Umbilical cord (tissue), 2 donors: ENCODE data around the gene PALMD. TPM values are rescaled to one million over a fixed set of nuclear protein-coding genes. Genes with fewer than 3 reads are reported as not detected.
A peak's percentile ranks its signal among the peaks of the same experiment; 100 is the strongest.

Source experiments
- DNase-seq: peaks from one replicate; pipeline ENCODE4 v3.0.0-alpha.2; 2015; ENCODE audit warnings: low spot score
- total RNA-seq: library from RNA; depleted of rRNA; stranded (reverse); fragments of >200 nt; gene quantifications from one replicate; pipeline ENCODE4 v1.2.3, GENCODE V29; 2014; ENCODE audit warnings: low replicate concordance; ENCODE audit not compliant: insufficient read depth

The PALMD gene, protein sequence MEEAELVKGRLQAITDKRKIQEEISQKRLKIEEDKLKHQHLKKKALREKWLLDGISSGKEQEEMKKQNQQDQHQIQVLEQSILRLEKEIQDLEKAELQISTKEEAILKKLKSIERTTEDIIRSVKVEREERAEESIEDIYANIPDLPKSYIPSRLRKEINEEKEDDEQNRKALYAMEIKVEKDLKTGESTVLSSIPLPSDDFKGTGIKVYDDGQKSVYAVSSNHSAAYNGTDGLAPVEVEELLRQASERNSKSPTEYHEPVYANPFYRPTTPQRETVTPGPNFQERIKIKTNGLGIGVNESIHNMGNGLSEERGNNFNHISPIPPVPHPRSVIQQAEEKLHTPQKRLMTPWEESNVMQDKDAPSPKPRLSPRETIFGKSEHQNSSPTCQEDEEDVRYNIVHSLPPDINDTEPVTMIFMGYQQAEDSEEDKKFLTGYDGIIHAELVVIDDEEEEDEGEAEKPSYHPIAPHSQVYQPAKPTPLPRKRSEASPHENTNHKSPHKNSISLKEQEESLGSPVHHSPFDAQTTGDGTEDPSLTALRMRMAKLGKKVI
- total RNA-seq = 33.0 TPM

DNA sequence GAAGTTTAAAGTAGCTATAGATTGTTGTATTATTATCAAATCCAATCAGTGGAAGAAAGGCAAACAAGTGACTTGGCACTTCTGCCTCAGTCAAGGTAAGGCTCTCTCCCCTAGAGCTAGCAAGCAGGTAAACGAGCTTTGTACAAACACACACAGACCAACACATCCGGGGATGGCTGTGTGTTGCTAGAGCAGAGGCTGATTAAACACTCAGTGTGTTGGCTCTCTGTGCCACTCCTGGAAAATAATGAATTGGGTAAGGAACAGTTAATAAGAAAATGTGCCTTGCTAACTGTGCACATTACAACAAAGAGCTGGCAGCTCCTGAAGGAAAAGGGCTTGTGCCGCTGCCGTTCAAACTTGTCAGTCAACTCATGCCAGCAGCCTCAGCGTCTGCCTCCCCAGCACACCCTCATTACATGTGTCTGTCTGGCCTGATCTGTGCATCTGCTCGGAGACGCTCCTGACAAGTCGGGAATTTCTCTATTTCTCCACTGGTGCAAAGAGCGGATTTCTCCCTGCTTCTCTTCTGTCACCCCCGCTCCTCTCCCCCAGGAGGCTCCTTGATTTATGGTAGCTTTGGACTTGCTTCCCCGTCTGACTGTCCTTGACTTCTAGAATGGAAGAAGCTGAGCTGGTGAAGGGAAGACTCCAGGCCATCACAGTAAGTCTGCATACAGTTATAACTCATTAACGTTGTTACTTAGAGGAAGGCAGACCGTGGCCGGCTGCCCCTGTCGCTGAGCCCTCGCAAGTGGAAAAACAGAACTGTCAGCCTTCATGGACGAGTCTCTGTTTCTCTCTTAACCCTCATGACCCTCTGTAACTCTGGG, at the start of gene PALMD:
TSS of gene PALMD (plus strand) at position 415 of the 833 bp plus-strand sequence. CDS start at position 620, 205 bp downstream.
- DNase-seq = peak; percentile 68

DNA sequence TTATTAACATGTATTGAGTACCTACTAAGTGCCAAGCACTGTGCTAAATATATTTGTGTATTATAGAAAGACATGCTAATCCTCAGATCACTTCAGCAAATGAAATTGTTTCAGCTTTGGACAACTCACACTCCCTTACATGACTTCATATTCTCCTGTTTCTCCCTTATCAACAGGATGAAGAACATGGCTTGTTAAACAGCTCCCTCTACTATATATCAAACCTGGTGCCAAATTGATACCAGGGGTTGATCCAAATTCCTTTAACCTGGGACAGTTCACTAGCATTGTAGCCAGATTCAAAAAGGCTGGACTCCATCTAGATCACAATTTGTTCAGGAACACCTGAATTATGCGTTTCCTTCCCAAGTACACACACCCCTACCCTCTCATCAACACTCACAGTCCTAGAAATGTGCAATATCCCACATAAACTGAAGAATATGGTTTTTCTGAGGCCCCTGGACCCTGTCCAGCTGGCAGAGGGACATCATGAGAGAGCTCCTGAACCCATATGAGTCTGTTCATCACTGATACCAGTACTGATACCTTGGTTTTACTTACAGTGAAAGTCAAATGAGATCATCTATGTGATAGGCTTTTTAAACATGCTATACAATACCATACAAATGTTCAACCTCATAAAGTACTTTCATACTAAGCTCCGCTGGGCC, 47.0 kb upstream of the PALMD start:
- DNase-seq = no peak

DNA sequence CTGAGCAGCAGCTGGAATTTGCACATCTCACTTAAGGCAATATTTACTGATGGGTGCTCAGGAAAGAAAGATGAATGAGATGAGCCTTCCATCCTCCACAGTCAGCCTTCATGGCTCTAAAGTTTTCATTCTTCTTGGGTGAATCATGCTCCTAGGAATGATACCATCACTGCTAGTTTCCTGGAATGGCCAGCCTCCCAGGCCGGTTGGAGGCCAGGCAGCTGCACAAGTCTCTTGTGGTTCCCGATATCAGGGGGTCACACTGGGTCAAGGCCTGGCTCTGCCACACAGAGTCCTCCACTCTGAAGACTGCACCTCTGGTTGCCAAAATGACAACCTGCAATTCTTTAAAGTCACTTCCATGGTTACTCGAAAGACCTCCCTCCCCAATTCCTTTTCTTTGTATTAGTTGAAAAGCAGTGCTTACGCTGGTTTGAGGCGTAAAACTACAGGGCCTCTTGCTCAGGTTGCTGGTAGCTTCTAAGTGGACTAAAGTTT, 46.2 kb upstream of the PALMD start:
- DNase-seq = no peak

DNA sequence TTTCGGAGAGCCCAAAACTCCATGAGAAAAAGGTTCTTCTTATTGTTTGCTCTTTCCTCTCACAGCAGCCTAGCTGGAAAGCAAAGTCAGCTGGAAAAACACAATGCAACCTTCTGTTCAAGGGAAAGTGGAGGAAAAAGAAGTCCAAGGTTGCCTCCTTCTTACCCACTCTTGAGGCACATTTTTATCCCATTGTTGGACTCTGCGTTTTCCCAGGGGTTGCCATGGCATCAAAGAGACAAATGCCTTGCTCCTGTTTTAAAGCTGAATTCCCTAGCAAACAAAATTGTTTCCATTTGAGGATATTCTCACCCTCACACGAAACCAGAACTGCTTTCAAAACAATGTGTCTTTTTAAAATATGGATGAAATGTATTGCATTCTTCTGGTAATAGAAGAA, 45.1 kb upstream of the PALMD start:
- DNase-seq = no peak

DNA sequence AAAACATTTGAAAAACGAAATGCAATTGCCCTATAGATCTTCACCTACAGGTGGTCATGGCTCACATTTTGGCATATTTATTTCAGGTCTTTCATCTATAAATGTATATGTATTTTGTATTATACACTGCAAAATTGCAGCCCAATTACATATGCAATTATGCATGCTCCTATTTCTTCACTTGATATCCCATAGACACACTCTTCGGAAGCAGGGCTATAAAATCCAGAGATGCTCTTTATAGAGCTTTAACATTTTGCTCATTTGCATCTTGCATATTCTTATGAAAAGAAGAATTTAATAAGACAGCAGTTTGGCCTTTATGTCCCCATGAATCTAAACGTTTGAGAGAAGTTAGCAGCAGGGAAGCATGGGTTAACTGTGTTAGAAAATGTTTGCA, 44.7 kb upstream of the PALMD start:
- DNase-seq = no peak

DNA sequence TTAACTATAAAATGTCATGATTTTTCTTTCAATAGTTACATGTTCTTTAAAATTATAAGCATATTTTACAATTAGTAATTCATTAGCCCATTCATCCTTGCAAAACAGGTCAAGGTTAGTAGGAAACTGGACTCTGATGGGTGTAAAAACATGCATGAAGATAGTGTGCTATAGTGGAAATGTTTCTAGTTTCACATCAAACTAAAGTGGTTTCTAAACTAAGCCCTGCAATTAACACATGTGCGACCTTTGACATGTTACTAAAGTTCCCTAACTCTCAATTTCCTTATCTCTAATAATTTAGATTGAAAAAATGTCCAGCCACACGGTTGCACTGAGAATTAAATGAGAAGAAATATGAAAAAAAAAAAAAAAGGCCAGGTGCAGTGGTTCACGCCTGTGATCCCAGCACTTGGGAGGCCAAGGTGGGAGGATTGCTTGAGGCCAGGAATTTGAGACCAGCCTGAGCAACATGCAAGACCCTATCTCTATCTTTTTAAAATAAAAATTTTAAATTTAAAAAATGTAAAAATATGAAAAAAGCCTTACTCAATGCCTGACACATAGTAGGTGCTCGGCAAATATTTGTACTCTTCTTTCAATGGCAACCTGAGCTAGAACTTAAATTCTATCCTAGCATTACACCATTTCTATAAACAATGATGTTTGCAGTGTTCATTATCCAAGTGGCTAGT, 44.1 kb upstream of the PALMD start:
- no peak for DNase-seq

DNA sequence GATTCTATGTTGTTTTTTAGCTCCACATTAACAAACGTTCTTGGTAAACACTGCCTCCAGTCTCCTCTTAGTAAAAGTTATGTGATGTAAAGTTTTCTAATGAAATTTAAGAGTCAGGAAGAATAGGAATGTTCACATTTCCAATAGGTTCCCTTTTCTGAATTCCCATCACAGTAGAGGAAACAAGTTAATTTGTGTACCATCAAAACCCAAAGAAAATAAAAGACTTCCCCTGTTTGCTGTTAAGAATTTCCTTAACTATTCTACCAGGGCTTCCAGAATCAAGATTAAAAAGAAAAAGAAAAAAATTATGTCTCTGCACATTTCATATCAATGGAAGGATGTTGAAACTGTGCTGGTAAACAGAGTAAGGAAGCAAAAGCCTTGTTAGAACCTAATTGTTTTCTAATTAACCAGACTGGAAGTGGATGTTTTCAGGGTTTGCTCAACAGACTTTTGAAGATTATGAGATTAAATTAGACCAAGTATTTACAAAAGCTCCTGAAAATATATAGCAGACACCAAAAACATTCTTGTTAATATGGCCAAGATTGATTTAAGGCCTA, 43.4 kb upstream of the PALMD start:
- DNase-seq = no peak

DNA sequence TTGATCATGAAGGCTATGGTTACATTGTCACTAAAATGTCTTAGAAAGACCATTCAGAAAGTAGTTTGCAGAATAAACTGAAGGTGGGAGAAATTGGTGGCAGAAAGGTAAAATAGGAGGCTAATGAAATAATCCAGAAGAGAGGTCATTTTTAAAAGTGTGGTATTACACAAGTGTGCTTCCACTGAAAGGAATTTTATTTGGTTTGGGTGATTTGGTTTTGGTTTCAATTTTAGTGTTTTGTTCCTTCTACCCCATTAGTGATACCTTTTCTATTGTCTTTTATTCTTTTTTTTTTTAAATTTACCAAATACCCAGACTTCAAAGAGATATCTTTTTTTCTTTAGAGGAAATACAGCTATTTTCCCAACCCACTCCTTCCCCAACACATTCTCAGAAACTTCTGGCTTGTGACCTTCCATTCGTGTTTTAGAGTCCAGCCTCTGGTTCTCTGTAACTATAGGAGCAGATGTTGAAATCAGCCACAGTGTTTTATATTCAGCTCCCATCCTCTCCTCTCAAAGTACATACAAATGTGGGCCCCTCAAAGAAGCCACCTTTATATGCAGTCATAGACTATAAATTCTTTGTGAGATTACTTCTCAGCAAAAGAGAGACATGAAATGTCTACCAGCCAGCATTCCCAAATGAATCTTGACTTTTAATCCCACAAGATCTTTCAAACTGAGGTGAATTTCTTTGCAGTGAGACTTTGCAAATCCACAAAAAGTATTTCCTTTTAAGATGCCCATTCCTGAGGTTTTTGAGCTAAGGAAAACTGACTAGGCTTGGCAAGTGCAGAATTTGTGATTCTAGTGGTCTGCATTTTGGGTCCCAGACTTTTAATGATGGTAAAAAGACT, 42.0 kb upstream of the PALMD start:
- peak; percentile 63 for DNase-seq

DNA sequence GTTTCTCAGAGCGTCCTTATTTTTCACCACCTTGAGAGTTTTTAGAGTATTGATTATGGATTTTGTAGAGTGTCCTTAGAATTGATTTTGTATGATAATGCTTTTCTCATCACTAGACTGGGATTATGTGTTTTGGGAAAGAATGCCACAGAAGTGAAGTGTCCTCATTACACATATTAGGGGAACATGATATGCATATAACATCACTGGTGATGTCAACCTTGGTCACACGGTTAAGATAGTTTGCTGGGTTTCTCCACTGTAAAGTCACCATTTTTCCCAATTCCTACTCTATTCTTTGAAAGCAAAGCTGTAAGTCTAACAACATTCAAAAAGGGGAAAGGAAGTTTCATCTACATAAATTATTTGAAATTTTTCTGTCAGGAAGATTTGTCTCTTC, 39.6 kb upstream of the PALMD start:
- DNase-seq = no peak

DNA sequence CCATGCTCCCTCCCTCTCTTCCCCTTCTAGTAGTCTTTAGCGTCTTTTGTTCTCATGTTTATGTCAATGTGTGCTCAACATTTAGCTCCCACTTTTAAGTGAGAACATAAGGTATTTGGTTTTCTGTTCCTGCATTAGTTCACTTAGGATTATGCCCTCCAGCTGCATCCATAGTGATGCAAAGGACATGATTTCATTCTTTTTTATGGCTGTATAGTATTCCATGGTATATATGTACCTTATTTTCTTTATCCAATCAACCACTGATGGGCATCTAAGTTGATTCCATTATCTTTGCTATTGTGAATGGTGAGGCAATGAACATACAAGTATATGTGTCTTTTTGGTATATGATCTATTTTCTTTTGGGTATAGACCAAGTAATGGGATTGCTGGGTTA, 38.3 kb upstream of the PALMD start:
- no peak for DNase-seq

DNA sequence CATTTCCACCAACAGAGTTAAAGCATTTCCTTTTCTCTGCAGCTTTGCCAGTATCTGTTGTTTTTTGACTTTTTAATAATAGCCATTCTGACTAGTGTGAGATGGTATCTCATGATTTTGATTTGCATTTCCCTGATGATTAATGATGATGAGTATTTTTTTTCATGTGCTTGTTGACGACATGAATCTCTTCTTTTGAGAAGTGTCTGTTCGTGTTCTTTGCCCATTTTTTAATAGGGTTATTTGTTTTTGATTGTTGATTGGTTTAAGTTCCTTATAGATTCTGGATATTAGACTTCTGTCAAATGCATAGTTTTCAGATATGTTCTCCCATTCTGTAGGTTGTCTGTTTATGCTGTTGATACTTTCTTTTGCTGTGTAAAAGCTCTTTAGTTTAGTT, 37.9 kb upstream of the PALMD start:
- no peak for DNase-seq

DNA sequence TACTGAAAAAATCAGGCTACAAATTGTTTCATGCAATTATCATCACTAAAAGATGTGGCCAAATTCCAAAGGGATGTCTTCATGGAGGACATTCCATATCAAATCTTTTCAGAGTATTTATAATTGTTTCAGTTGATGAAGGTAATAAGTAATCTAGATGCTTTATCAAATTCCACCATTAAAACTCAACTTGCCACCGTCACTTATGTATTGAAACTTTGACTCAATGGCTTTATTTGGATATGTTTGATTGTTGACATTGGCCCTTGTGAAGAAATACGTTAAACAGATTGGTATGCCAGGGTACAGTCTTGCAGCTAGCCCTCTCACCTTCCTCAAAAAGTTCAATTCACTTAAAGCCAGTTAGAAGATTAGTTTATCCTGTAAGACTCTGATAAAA, 32.2 kb upstream of the PALMD start:
- DNase-seq = no peak

DNA sequence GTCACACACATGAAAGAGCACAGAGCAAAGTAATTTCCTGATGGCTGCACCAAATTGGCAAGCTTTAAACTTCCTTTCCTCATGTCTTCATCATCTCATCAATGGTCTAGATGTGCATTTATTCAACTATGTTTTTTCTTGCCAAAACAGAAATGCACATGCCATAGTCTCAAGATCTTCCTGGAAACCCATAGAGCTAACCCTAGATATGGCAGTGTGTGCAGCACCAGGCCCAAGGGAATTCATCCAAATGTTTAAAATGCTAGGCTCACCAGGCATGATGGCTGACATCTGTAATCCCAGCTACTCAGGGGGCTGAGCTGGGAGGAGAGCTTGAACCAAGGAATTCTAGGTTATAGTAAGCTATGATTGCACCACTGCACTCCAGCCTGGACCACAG, 31.2 kb upstream of the PALMD start:
- DNase-seq = no peak

DNA sequence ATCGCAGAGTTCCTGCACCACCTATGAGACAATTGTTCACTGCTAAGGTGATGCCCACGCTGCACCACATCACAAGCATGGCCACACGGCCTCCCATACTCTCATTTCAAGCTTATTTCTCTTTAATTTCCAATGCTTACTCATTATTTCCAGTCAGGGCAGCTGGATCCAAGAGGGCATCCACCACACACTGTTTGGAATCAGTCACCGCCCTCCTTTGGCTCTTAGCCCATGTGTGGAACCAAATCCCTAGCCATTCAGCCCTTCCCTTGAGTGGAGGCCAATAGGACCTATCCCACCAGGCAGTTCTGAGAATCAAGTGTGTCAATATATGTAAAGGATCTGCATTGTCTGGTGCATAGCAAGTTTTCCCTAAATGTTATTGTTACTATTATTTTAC, 26.3 kb upstream of the PALMD start:
- DNase-seq = no peak

DNA sequence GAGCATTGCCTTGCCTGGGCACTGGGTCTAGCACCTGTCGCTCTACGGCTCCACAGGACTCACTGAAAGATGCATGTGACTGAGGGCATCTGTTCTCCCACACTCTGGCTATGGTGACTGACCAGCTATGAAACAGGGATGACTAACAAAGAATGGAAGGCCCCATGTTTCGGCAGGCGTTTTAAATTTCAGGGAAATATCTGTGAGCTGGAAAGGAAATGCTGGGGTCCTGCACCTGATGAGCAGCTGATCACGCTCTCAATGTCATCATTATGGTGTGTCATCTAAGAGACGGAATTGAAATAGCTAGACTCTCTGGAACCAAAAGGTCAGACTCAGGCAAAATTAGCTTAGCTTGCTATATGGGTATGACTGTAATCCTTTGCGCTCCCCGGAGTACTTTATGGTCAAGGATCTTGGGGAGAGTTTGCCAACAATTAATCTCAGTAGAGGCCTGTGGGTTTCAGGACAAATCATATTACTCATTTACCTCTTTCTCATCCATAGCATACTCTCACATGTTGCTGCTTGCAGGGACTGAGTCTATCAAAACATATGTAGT, 24.5 kb upstream of the PALMD start:
- no peak for DNase-seq

DNA sequence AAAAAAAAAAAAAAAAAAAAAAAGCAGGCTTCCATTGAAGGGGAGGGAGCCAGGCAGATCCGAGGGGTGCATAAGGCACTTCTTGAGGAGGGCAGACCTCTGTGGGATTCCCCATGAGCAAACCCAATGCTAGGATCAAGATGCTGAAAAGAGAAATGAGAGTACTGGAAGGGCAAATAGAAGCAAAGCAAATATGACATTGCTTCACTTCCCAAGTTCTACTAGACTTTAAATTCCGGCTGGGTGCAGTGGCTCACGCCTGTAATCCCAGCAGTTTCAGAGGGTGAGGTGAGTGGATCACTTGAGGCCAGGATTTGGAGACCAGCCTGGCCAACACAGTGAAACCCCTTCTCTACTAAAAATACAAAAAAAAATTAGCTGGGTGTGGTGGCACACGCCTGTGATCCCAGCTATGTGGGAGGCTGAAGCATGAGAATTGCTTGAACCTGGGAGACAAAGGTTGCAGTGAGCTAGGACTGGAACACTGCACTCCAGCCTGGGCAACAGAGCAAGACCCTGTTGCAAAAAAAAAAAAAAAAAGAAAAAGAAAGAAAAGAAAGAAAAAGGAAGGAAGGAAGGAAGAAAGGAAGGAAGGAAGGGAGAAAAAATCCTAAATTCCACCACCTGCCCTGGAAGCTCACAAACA, 23.1 kb upstream of the PALMD start:
- DNase-seq = no peak

DNA sequence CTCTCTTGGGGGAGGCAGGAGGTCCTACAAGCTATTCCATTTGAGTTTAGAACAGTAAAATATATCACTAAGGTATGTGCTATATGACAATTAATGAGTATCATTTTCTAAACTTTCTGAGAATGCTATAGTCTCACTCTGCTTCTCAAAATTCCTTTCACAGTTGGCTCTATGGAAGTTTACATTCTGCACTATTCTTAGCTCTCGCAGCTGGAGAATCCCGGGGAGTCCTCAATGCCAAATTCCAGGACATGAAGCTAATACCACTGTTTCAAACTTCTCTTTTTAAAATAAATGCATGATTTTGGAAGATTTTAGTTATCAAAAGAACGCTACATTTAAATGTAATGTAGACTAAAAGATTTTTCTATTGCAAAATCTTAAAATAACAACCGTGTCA, 22.4 kb upstream of the PALMD start:
- no peak for DNase-seq

DNA sequence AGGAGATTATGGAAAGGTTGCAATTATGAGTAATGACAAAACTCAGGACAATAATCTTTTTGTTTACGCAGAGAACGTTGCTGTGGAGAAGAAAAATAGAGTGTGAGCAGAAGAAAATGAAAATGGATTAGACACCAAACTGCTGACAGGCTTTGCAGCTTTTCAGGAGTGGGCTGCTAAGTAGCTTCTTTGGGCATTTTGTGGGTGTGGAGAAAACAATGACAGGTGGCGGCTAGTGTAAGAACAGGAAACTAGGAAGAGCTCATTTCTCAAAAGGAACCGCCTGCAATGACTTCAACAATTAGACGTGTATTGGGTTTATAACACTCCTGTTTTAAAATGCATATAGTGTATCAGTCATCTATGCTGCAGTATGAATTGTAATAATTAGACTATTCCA, 18.3 kb upstream of the PALMD start:
- DNase-seq = no peak

DNA sequence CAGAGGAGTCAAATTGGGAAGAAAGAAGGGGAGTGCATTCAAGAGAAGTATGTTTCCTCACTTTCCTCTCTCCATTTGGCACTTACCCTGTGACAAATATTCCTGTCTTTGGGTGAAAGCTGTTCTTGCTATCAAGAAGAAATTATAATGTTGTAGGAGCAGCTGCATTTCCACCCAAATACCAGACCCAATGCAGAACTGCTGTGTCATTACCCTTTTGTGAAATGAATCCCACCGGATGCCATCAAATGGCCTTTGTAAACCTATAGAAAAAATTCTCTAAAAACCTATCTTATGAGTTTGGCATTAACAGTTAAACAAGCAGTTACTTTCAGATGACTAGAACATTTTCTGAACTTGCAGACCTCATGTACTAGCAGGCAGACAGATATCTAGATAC, 16.7 kb upstream of the PALMD start:
- DNase-seq = no peak
